ENCODE results near the gene ADARB2.
"Not testable (repeated sequence)": the region's sequence is repeated elsewhere in the genome, so short reads cannot be mapped to it uniquely, and the experiment has no call there.

The ADARB2 gene

DNA sequence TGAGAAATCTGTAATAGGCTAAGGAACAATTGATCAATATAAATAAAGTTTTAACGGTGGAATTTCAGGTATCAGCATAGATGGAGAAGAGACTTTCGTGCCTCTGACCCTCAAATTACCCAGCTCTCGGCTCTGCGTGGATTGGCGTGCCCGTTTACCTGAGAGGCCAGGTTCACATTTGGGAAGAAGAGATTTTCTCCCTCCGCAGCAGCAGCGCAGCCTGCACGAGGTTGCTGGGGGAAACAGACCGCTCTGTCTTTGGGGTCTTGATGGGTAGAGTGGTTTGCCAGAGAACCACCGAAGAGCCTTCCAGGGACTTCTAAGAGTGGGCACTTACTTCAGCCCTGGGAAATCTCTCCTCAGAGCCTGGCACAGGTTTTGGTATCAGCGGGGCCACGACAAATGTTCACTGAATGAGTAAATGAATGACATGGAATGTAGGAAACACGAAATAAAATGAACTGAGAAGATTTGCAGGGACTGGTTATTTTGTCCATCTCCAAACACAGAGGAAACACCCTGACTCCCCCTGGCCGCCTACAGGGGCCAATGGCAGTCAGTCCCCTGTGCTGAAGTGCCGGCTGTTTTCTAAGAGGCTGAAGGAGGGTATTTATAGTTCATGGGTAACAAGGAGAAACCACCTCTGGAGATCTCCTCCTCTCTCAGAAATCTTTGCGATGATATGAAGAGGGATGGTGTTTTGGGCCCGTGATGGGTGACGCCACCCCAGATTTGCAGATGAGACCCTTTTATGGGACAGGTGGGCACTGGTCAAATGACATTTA is 338.5 kb downstream of the ADARB2 start:
- Histone ChIP-seq H3K27ac (replicated peaks) (no peak overlapping the region), H3K4me3 (replicated peaks; ENCODE audit: insufficient read depth, low read length) (no peak overlapping the region), H3K27me3 (ENCODE audit: insufficient read depth, poor library complexity, severe bottlenecking) (no peaks in the 10 kb centered on the region)
- no peak for TF ChIP-seq GABPA (IDR thresholded peaks at IDR 0.05; ENCODE audit: low read depth)
- TF ChIP-seq, protein P1, sequence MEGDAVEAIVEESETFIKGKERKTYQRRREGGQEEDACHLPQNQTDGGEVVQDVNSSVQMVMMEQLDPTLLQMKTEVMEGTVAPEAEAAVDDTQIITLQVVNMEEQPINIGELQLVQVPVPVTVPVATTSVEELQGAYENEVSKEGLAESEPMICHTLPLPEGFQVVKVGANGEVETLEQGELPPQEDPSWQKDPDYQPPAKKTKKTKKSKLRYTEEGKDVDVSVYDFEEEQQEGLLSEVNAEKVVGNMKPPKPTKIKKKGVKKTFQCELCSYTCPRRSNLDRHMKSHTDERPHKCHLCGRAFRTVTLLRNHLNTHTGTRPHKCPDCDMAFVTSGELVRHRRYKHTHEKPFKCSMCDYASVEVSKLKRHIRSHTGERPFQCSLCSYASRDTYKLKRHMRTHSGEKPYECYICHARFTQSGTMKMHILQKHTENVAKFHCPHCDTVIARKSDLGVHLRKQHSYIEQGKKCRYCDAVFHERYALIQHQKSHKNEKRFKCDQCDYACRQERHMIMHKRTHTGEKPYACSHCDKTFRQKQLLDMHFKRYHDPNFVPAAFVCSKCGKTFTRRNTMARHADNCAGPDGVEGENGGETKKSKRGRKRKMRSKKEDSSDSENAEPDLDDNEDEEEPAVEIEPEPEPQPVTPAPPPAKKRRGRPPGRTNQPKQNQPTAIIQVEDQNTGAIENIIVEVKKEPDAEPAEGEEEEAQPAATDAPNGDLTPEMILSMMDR (IDR thresholded peaks at IDR 0.05; ENCODE audit: insufficient read depth, low read length), result no peak
- DNase-seq (ENCODE audit: low read depth in 1 of 2, low spot score in 1 of 2), result no peak

DNA sequence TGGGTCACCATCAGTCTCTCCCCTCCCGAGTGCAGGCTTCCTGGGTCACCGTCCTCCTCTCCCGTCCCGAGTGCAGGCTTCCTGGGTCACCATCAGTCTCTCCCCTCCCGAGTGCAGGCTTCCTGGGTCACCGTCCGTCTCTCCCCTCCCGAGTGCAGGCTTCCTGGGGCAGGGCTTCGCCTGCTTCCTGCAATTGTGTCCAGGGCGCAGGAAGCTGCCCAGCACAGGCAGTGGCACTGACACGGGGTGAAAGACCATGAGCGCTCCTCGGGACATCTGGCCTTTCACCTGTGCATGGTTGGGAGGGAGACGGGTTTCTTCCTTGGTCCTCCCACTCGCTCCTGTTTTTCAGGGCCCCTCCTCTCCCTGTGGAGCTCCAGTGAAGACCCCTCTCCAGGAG is 339.2 kb downstream of the ADARB2 start:
- not testable (repeated sequence) for H3K4me3 ChIP-seq (replicated peaks; ENCODE audit: insufficient read depth, low read length); H3K27me3 ChIP-seq (ENCODE audit: insufficient read depth, poor library complexity, severe bottlenecking); H3K27ac ChIP-seq (replicated peaks); DNase-seq (ENCODE audit: low read depth in 1 of 2, low spot score in 1 of 2)

DNA sequence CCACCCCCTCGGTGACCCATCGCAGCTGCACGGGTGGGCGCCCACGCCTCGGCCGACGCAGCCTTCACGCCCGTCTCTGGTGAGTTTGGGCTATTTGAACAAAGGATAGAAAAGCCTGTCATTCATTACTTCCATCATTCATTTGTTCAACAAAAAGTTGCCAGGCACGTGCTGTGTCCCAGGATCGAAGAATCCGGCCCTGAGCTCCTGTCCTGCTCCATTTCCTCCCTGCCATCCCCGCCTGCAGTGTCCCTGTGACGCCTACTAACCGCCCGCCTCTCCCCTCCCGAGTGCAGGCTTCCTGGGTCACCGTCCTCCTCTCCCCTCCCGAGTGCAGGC is 341.1 kb downstream of the ADARB2 start:
- TF ChIP-seq GABPA (IDR thresholded peaks at IDR 0.05; ENCODE audit: low read depth) (no peak), SPI1 (IDR thresholded peaks at IDR 0.05; ENCODE audit: borderline replicate concordance, low read depth) (no peak), POLR2AphosphoS5 (IDR thresholded peaks at IDR 0.05; ENCODE audit: low read depth) (no peak)
- TF ChIP-seq, protein P1 (IDR thresholded peaks at IDR 0.05; ENCODE audit: insufficient read depth, low read length), result no peak
- TF ChIP-seq, protein P2, sequence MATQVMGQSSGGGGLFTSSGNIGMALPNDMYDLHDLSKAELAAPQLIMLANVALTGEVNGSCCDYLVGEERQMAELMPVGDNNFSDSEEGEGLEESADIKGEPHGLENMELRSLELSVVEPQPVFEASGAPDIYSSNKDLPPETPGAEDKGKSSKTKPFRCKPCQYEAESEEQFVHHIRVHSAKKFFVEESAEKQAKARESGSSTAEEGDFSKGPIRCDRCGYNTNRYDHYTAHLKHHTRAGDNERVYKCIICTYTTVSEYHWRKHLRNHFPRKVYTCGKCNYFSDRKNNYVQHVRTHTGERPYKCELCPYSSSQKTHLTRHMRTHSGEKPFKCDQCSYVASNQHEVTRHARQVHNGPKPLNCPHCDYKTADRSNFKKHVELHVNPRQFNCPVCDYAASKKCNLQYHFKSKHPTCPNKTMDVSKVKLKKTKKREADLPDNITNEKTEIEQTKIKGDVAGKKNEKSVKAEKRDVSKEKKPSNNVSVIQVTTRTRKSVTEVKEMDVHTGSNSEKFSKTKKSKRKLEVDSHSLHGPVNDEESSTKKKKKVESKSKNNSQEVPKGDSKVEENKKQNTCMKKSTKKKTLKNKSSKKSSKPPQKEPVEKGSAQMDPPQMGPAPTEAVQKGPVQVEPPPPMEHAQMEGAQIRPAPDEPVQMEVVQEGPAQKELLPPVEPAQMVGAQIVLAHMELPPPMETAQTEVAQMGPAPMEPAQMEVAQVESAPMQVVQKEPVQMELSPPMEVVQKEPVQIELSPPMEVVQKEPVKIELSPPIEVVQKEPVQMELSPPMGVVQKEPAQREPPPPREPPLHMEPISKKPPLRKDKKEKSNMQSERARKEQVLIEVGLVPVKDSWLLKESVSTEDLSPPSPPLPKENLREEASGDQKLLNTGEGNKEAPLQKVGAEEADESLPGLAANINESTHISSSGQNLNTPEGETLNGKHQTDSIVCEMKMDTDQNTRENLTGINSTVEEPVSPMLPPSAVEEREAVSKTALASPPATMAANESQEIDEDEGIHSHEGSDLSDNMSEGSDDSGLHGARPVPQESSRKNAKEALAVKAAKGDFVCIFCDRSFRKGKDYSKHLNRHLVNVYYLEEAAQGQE (IDR thresholded peaks at IDR 0.05; ENCODE audit: insufficient replicate concordance, low read depth), result no peak
- Histone ChIP-seq H3K27ac (replicated peaks) (no peak overlapping the region), H3K27me3 (ENCODE audit: insufficient read depth, poor library complexity, severe bottlenecking) (no peaks in the 10 kb centered on the region), H3K4me3 (replicated peaks; ENCODE audit: insufficient read depth, low read length) (no peak overlapping the region)
- no peak for DNase-seq (ENCODE audit: low read depth in 1 of 2, low spot score in 1 of 2)

DNA sequence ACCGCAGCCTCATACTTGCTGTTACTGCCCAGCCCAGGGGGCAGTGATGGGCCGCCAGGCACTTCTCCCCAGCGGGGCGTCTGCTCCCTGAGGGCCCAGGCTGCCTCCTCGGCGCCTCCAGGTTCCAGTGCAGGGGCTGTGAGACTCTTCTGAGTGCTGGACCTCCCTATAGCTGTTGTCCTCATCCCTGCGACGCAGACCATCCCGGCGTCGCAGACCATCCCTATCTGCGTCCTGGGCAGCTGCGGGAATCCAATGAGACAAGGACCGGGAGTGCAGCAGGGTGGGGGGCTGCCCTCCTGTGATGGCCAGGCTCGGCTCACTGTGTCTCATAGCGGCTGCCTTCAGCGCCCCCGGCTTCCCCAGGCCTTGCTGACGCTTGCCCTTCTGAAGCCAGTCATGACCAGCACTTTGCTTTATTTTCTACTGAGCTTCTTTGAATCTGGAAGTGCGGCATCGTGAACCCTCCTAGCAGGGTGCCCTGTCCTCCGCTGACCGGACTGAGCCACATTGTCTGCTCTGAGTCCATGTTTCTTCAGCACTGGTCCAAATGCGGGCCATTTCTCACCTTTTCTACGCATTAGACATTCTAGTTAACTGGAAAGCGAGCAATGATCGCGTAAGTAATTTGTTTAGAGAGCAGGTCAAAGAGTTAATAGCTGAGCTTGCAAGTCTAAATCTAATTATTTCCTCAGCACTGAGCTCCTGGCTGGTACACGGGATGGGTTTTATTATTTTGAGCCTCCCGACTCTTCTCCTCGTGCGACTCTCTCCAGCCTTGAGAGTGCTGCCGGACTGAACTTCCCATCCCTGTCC is 341.6 kb downstream of the ADARB2 start:
- TF ChIP-seq SPI1 (IDR thresholded peaks at IDR 0.05; ENCODE audit: borderline replicate concordance, low read depth) (no peak), GABPA (IDR thresholded peaks at IDR 0.05; ENCODE audit: low read depth) (no peak), POLR2AphosphoS5 (IDR thresholded peaks at IDR 0.05; ENCODE audit: low read depth) (no peak)
- TF ChIP-seq, protein P2 (IDR thresholded peaks at IDR 0.05; ENCODE audit: insufficient replicate concordance, low read depth), result no peak
- TF ChIP-seq, protein P1 (IDR thresholded peaks at IDR 0.05; ENCODE audit: insufficient read depth, low read length), result no peak
- Histone ChIP-seq H3K4me3 (replicated peaks; ENCODE audit: insufficient read depth, low read length) (no peak overlapping the region), H3K27ac (replicated peaks) (no peak overlapping the region), H3K27me3 (ENCODE audit: insufficient read depth, poor library complexity, severe bottlenecking) (no peaks in the 10 kb centered on the region)
- DNase-seq (ENCODE audit: low read depth in 1 of 2, low spot score in 1 of 2), result no peak

Data from HL-60 (cell line).